DND-41 (cell line): Measurements from ENCODE around the gene ENTPD5.

Experiments
- ATAC-seq: fragments of 200-7000 bp; cut with Tn5 transposase; 3 replicates; pipeline ENCODE4 v1.9.1; 2021; ENCODE audit warnings: low read depth; ENCODE audit not compliant: insufficient read depth
- DNase-seq: peaks from one replicate; pipeline ENCODE4 v3.0.0-alpha.2; 2020
- H2AFZ ChIP-seq: 2 replicates; pipeline ENCODE4 v1.6.0; 2012; ENCODE audit warnings: low read depth, low read length
- H3K27ac ChIP-seq: 2 replicates; pipeline ENCODE4 v1.5.1; 2012; ENCODE audit warnings: low read length, inconsistent platforms
- H3K27me3 ChIP-seq: fragments of 200-600 bp; sonication (generic); 2 replicates; pipeline ENCODE4 v1.6.0; 2012; ENCODE audit warnings: low read length, mild to moderate bottlenecking, inconsistent platforms; ENCODE audit not compliant: insufficient read depth, poor library complexity
- H3K36me3 ChIP-seq: 2 replicates; pipeline ENCODE4 v1.5.1; 2012; ENCODE audit warnings: low read length, inconsistent platforms; ENCODE audit not compliant: insufficient read depth
- H3K4me1 ChIP-seq: 2 replicates; pipeline ENCODE4 v1.5.1; 2012; ENCODE audit warnings: mild to moderate bottlenecking, low read length; ENCODE audit not compliant: insufficient read depth
- H3K4me2 ChIP-seq: 2 replicates; pipeline ENCODE4 v1.6.0; 2012; ENCODE audit warnings: mild to moderate bottlenecking, moderate library complexity, low read length, inconsistent platforms; ENCODE audit not compliant: insufficient read depth
- H3K4me3 ChIP-seq, 2 experiments: fragments of 200-600 bp in 1 of 2; shearing (Covaris generic) in 1 of 2; 2 replicates each; pipeline ENCODE4 v1.5.1; 2012 to 2016; ENCODE audit warnings: inconsistent platforms in 2 of 2, low read length in 2 of 2, mild to moderate bottlenecking in 2 of 2, low read depth in 1 of 2, moderate library complexity in 1 of 2
- H3K79me2 ChIP-seq: 2 replicates; pipeline ENCODE4 v1.6.0; 2012; ENCODE audit warnings: low read length, inconsistent platforms; ENCODE audit not compliant: insufficient read depth
- H3K9ac ChIP-seq: 2 replicates; pipeline ENCODE4 v1.6.0; 2012; ENCODE audit warnings: low read depth, mild to moderate bottlenecking, inconsistent platforms, low read length, moderate library complexity
- H3K9me3 ChIP-seq: 2 replicates; pipeline ENCODE4 v1.5.1; 2012; ENCODE audit warnings: low read length, moderate library complexity, mild to moderate bottlenecking, inconsistent platforms; ENCODE audit not compliant: insufficient read depth, severe bottlenecking
- H4K20me1 ChIP-seq: 2 replicates; pipeline ENCODE4 v1.6.0; 2012; ENCODE audit warnings: low read length; ENCODE audit not compliant: insufficient read depth
- CTCF ChIP-seq: IDR thresholded peaks from 2 replicates; pipeline ENCODE4 v1.5.1; 2012; ENCODE audit warnings: borderline replicate concordance, low read length, moderate library complexity, mild to moderate bottlenecking; ENCODE audit not compliant: poor library complexity, severe bottlenecking; ENCODE audit errors: extremely low read depth
- EZH2 ChIP-seq: IDR thresholded peaks from 3 replicates; pipeline ENCODE4 v1.6.1; 2012; ENCODE audit warnings: borderline replicate concordance, low read depth, mild to moderate bottlenecking, moderate library complexity, low read length, inconsistent platforms; ENCODE audit not compliant: severe bottlenecking

ENTPD5 gene

GRCh38 chr14:73949752-73950734 lies 69.0 kb downstream of the ENTPD5 start, which contains the start of the genes COQ6 and FAM161B:
COQ6 (plus strand) TSS chr14:73950302; CDS start chr14:73950333, 31 bp downstream.
FAM161B (minus strand) TSS chr14:73950094; CDS start chr14:73950026, 68 bp downstream.
- no peaks in the 10 kb centered on the region for H3K9me3 ChIP-seq
- peak within 1 kb of the TSS; percentile 83 for H3K9ac ChIP-seq
- peak within 1 kb of the TSS; percentile 94 to 96 for H3K4me3 ChIP-seq
- TF ChIP-seq EZH2 (no peak), CTCF (peak; percentile 52)
- H3K4me1 ChIP-seq: peaks cover 21% of the 10 kb centered on the region
- peak within 1 kb of the TSS; percentile 96 for H2AFZ ChIP-seq
- peaks cover 14% of the 10 kb centered on the region for H3K36me3 ChIP-seq
- DNase-seq (peak; percentile 96), ATAC-seq (peak; percentile 96)
- no peaks in the 10 kb centered on the region for H4K20me1 ChIP-seq
- peaks cover 19% of the 10 kb centered on the region for H3K79me2 ChIP-seq
- H3K27me3 ChIP-seq: no peaks in the 10 kb centered on the region
- peak within 1 kb of the TSS; percentile 88 for H3K4me2 ChIP-seq
- peak within 1 kb of the TSS; percentile 81 for H3K27ac ChIP-seq

GRCh38 chr14:73945159-73945670 lies 73.9 kb downstream of the ENTPD5 start:
- peaks cover under 1% of the 10 kb centered on the region for H3K79me2 ChIP-seq
- no peaks in the 10 kb centered on the region for H3K27me3 ChIP-seq
- H3K9ac ChIP-seq: no peak overlapping the region
- ATAC-seq (no peak), DNase-seq (no peak)
- no peaks in the 10 kb centered on the region; the same call in 1 of the 2 replicates for H4K20me1 ChIP-seq
- peaks cover 7% of the 10 kb centered on the region; the same call in 1 of the 2 replicates for H3K4me1 ChIP-seq
- H3K4me3 ChIP-seq: no peak overlapping the region
- no peaks in the 10 kb centered on the region for H3K9me3 ChIP-seq
- H3K27ac ChIP-seq: no peak overlapping the region
- peaks cover 3% of the 10 kb centered on the region; the same call in 1 of the 2 replicates for H3K36me3 ChIP-seq
- no peak overlapping the region for H3K4me2 ChIP-seq
- TF ChIP-seq CTCF (no peak), EZH2 (no peak)
- no peak overlapping the region for H2AFZ ChIP-seq

GRCh38 chr14:73944432-73945158 lies 74.5 kb downstream of the ENTPD5 start:
- no peak for ATAC-seq
- H3K4me2 ChIP-seq: no peak overlapping the region

More at GRCh38 chr14:73944432-73945158, 74.5 kb downstream of the ENTPD5 start:
- Histone ChIP-seq H4K20me1 (no peaks in the 10 kb centered on the region; the same call in 1 of the 2 replicates), H2AFZ (no peak overlapping the region), H3K36me3 (peaks cover 3% of the 10 kb centered on the region; the same call in 1 of the 2 replicates), H3K4me3 (no peak overlapping the region), H3K9ac (no peak overlapping the region), H3K27me3 (no peaks in the 10 kb centered on the region), H3K4me1 (peaks cover 7% of the 10 kb centered on the region; the same call in 1 of the 2 replicates), H3K9me3 (no peaks in the 10 kb centered on the region), H3K79me2 (no peaks in the 10 kb centered on the region), H3K27ac (no peak overlapping the region)
- TF ChIP-seq CTCF: no peak
- TF ChIP-seq EZH2: no peak
- no peak for DNase-seq
